ENCODE data around the gene PABPN1L.

PABPN1L gene

GRCh38 chr16:88867581-88868246, 1.3 kb upstream of the PABPN1L start:
- no peak for DNase-seq (ENCODE audit: low read depth)
- no peak for TF ChIP-seq CTCF (IDR thresholded peaks at IDR 0.05; ENCODE audit: low read depth, low read length, missing control alignments)
- no peak overlapping the region for H3K4me3 ChIP-seq (ENCODE audit: low read depth, low read length)
- in situ Hi-C loops (cut with HindIII; ENCODE audit: low sequenced_read_pairs) = loop anchor here (25.0 kb wide), 1 partner anchor 105 kb away; no protein-coding TSS in a partner anchor

- DNase-seq (ENCODE audit: low read depth) = no peak
- H3K4me3 ChIP-seq (ENCODE audit: low read depth, low read length) = no peak overlapping the region
- in situ Hi-C loops (cut with HindIII; ENCODE audit: low sequenced_read_pairs) = loop anchor here (25.0 kb wide), 1 partner anchor 103 kb away; no protein-coding TSS in a partner anchor
- TF ChIP-seq CTCF (IDR thresholded peaks at IDR 0.05; ENCODE audit: low read depth, low read length, missing control alignments) = no peak
These were observed 718 bp downstream of the PABPN1L start for GRCh38 chr16:88865742-88866141.

GRCh38 chr16:88865310-88865709, 1.1 kb downstream of the PABPN1L start:
- no peak overlapping the region for H3K4me3 ChIP-seq (ENCODE audit: low read depth, low read length)
- in situ Hi-C loops (cut with HindIII; ENCODE audit: low sequenced_read_pairs) = loop anchor here (25.0 kb wide), 1 partner anchor 103 kb away; no protein-coding TSS in a partner anchor
- TF ChIP-seq CTCF (IDR thresholded peaks at IDR 0.05; ENCODE audit: low read depth, low read length, missing control alignments) = no peak
- DNase-seq (ENCODE audit: low read depth) = no peak

- in situ Hi-C loops (cut with HindIII; ENCODE audit: low sequenced_read_pairs) = loop anchor here (25.0 kb wide), 1 partner anchor 102 kb away; no protein-coding TSS in a partner anchor
- H3K4me3 ChIP-seq (ENCODE audit: low read depth, low read length) = no peak overlapping the region
- TF ChIP-seq CTCF (IDR thresholded peaks at IDR 0.05; ENCODE audit: low read depth, low read length, missing control alignments) = no peak
- DNase-seq (ENCODE audit: low read depth) = no peak
These were observed 1.9 kb downstream of the PABPN1L start for GRCh38 chr16:88864521-88864920.

- DNase-seq (ENCODE audit: low read depth) = no peak
- H3K4me3 ChIP-seq (ENCODE audit: low read depth, low read length) = no peak overlapping the region
- in situ Hi-C loops (cut with HindIII; ENCODE audit: low sequenced_read_pairs) = loop anchor here (25.0 kb wide), 1 partner anchor 102 kb away; no protein-coding TSS in a partner anchor
- TF ChIP-seq CTCF (IDR thresholded peaks at IDR 0.05; ENCODE audit: low read depth, low read length, missing control alignments) = no peak
These were observed 2.4 kb downstream of the PABPN1L start for GRCh38 chr16:88864099-88864498.

GRCh38 chr16:88863426-88863825, 3.0 kb downstream of the PABPN1L start:
- in situ Hi-C loops (cut with HindIII; ENCODE audit: low sequenced_read_pairs) = loop anchor here (25.0 kb wide), 1 partner anchor 101 kb away; no protein-coding TSS in a partner anchor

More at GRCh38 chr16:88863426-88863825, 3.0 kb downstream of the PABPN1L start:
- no peak for DNase-seq (ENCODE audit: low read depth)
- H3K4me3 ChIP-seq (ENCODE audit: low read depth, low read length) = no peak overlapping the region
- no peak for TF ChIP-seq CTCF (IDR thresholded peaks at IDR 0.05; ENCODE audit: low read depth, low read length, missing control alignments)

Measured in astrocyte of the cerebellum (primary cell).